ENCODE results near the gene CARMIL1.

Gene CARMIL1

GRCh38 chr6:25326960-25327359 is 47.8 kb downstream of the CARMIL1 start:
- TF ChIP-seq EZH2phosphoT487 (IDR thresholded peaks at IDR 0.05; ENCODE audit: borderline replicate concordance) (no peak), CTCF (conservative IDR thresholded peaks at IDR 0.05; ENCODE audit: low read length) (no peak)
- peaks cover under 1% of the 10 kb centered on the region; the same call in 1 of the 2 replicates for H3K79me2 ChIP-seq (ENCODE audit: insufficient read depth, low read length)
- no peaks in the 10 kb centered on the region for H3F3A ChIP-seq (ENCODE audit: low read depth)

GRCh38 chr6:25327432-25327831 is 48.3 kb downstream of the CARMIL1 start:
- no peaks in the 10 kb centered on the region for H3K9me3 ChIP-seq (ENCODE audit: insufficient read depth, low read depth, low read length)
- H3K9me2 ChIP-seq (replicated peaks; ENCODE audit: low read depth, low read length) = no peaks in the 10 kb centered on the region
- H2AFZ ChIP-seq (ENCODE audit: low read length) = no peak overlapping the region
- H3K4me2 ChIP-seq (ENCODE audit: low read depth, low read length, poor library complexity, severe bottlenecking) = no peak overlapping the region
- no peak overlapping the region for H3K9ac ChIP-seq (ENCODE audit: low read depth, low read length, poor library complexity, severe bottlenecking)
- H3F3A ChIP-seq (ENCODE audit: low read depth) = no peaks in the 10 kb centered on the region
- H3K79me2 ChIP-seq (ENCODE audit: insufficient read depth, low read length) = peaks cover 5% of the 10 kb centered on the region; the same call in 1 of the 2 replicates
- H3K36me3 ChIP-seq (ENCODE audit: insufficient read depth, low read length) = no peaks in the 10 kb centered on the region
- H3K27me3 ChIP-seq (ENCODE audit: insufficient read depth, low read length, poor library complexity, severe bottlenecking) = no peaks in the 10 kb centered on the region
- H3K4me3 ChIP-seq (ENCODE audit: low read length, poor library complexity, severe bottlenecking) = no peak overlapping the region
- peaks cover 3% of the 10 kb centered on the region for H3K4me1 ChIP-seq (ENCODE audit: insufficient read depth, low read length, poor library complexity, severe bottlenecking)
- no peaks in the 10 kb centered on the region for H4K20me1 ChIP-seq (ENCODE audit: insufficient read depth, low read length, poor library complexity, severe bottlenecking)
- TF ChIP-seq CTCF (conservative IDR thresholded peaks at IDR 0.05; ENCODE audit: low read length) (no peak), EZH2phosphoT487 (IDR thresholded peaks at IDR 0.05; ENCODE audit: borderline replicate concordance) (no peak)

More at GRCh38 chr6:25326960-25327359, 47.8 kb downstream of the CARMIL1 start:
- H3K27me3 ChIP-seq (ENCODE audit: insufficient read depth, low read length, poor library complexity, severe bottlenecking) = no peaks in the 10 kb centered on the region
- H3K4me1 ChIP-seq (ENCODE audit: insufficient read depth, low read length, poor library complexity, severe bottlenecking) = peaks cover 3% of the 10 kb centered on the region
- H3K4me2 ChIP-seq (ENCODE audit: low read depth, low read length, poor library complexity, severe bottlenecking) = no peak overlapping the region
- no peaks in the 10 kb centered on the region for H3K9me2 ChIP-seq (replicated peaks; ENCODE audit: low read depth, low read length)
- H3K36me3 ChIP-seq (ENCODE audit: insufficient read depth, low read length) = no peaks in the 10 kb centered on the region
- no peaks in the 10 kb centered on the region for H3K9me3 ChIP-seq (ENCODE audit: insufficient read depth, low read depth, low read length)
- no peak overlapping the region for H2AFZ ChIP-seq (ENCODE audit: low read length)
- no peak overlapping the region for H3K4me3 ChIP-seq (ENCODE audit: low read length, poor library complexity, severe bottlenecking)
- H3K9ac ChIP-seq (ENCODE audit: low read depth, low read length, poor library complexity, severe bottlenecking) = no peak overlapping the region
- no peaks in the 10 kb centered on the region for H4K20me1 ChIP-seq (ENCODE audit: insufficient read depth, low read length, poor library complexity, severe bottlenecking)

GRCh38 chr6:25329161-25329817 is 50.1 kb downstream of the CARMIL1 start:
- Histone ChIP-seq H3K4me1 (ENCODE audit: insufficient read depth, low read length, poor library complexity, severe bottlenecking) (peaks cover 16% of the 10 kb centered on the region), H3K9me2 (replicated peaks; ENCODE audit: low read depth, low read length) (no peaks in the 10 kb centered on the region), H4K20me1 (ENCODE audit: insufficient read depth, low read length, poor library complexity, severe bottlenecking) (no peaks in the 10 kb centered on the region), H3K27me3 (ENCODE audit: insufficient read depth, low read length, poor library complexity, severe bottlenecking) (no peaks in the 10 kb centered on the region), H3K9me3 (ENCODE audit: insufficient read depth, low read depth, low read length) (no peaks in the 10 kb centered on the region), H3K36me3 (ENCODE audit: insufficient read depth, low read length) (no peaks in the 10 kb centered on the region), H3K79me2 (ENCODE audit: insufficient read depth, low read length) (peaks cover 8% of the 10 kb centered on the region; the same call in 1 of the 2 replicates), H3K4me2 (ENCODE audit: low read depth, low read length, poor library complexity, severe bottlenecking) (no peak overlapping the region), H3K9ac (ENCODE audit: low read depth, low read length, poor library complexity, severe bottlenecking) (no peak overlapping the region), H2AFZ (ENCODE audit: low read length) (no peak overlapping the region), H3K4me3 (ENCODE audit: low read length, poor library complexity, severe bottlenecking) (no peak overlapping the region), H3F3A (ENCODE audit: low read depth) (no peaks in the 10 kb centered on the region)
- no peak for TF ChIP-seq CTCF (conservative IDR thresholded peaks at IDR 0.05; ENCODE audit: low read length)
- TF ChIP-seq EZH2phosphoT487 (IDR thresholded peaks at IDR 0.05; ENCODE audit: borderline replicate concordance) = no peak
